Tibial nerve (tissue), 3 donors: ENCODE data around the gene EXOC3L2.

Experiments
- CTCF ChIP-seq, 5 experiments: fragments of 200-600 bp in 3 of 5; fragments of 450-650 bp in 2 of 5; sonication (generic) in 3 of 5; IDR thresholded peaks; one replicate each; pipeline ENCODE4 v1.5.1; 2016 to 2019; ENCODE audit warnings: antibody characterized with exemption in 5 of 5, mild to moderate bottlenecking in 3 of 5, moderate library complexity in 2 of 5
- POLR2A ChIP-seq, 2 donors: fragments of 450-650 bp; IDR thresholded peaks; one replicate each; pipeline ENCODE4 v1.6.1; 2017; ENCODE audit warnings: antibody characterized with exemption in 2 of 2, mild to moderate bottlenecking in 2 of 2, moderate library complexity in 2 of 2

- TF ChIP-seq CTCF (IDR thresholded peaks at IDR 0.05) = no peak
- TF ChIP-seq POLR2A (IDR thresholded peaks at IDR 0.05) = no peak
These were observed 20.2 kb upstream of the EXOC3L2 start for GRCh38 chr19:45265375-45265774.
